Brain pericyte (primary cell): ENCODE measurements around the gene TSHB.

Source experiments
- DNase-seq: peaks from one replicate; pipeline ENCODE4 v3.0.0-alpha.2; 2012; ENCODE audit warnings: low read depth, low spot score

TSHB gene

GRCh38 chr1:115059316-115059715 is 29.7 kb downstream of the TSHB start:
- no peak for DNase-seq

- no peak for DNase-seq
These were observed 30.9 kb downstream of the TSHB start for GRCh38 chr1:115060501-115060900.

GRCh38 chr1:115062542-115063004 is 32.9 kb downstream of the TSHB start:
- no peak for DNase-seq

GRCh38 chr1:115063228-115063901 is 33.7 kb downstream of the TSHB start:
- no peak for DNase-seq

- DNase-seq: no peak
These were observed 34.8 kb downstream of the TSHB start for GRCh38 chr1:115064461-115064860.

DNA sequence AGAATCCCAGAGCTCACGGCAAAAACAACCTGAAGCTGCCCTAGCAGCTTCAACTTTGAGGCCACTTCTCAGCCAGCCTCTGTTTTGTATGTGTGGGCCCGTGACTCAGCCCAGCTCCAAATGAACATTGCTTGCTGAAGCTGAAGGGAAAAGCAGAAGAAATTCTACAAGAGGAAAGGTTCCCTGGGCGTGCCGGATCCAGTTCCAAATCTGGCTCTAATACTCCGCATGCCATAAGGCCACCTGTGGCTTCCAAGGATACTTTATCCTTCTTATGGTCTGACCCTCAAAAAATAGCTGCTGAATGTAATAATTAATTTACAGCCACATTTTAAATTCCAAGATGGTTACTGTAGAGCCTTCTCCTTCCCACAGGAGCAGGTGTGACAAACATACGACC is 35.4 kb downstream of the TSHB start:
- no peak for DNase-seq

DNA sequence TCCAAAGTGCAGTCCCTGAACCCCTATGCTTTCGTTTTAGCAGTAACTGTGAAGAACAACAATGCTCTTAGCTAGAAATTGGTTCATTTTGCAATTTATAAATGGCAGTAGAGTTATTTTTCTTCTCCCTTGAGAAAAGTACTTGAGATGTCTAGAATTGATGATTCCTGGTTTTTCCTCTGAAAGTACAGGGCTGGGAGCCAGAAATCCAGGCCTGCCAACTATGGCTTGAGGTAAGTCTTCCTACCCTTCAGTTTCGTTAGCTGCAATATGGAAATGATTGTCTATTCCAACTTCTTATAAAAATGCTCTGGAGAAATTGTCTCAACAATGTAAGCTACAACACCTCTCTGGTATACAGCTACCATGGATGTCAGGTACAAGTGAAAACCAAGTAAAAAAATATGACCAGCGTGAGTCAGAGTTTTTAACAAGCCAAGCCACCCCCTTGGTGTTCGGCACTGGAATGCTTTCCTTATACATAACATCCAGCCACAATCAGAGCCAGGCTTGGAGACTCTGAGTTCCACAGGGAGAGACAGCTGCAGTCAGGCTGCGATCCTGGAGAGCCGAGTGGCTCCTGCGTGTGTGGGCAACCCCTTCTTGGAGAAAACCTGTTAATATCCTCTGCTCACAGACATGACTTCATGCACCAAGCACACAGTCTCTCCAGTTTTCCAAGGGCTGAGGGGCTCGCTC is 37.7 kb downstream of the TSHB start:
- no peak for DNase-seq

DNA sequence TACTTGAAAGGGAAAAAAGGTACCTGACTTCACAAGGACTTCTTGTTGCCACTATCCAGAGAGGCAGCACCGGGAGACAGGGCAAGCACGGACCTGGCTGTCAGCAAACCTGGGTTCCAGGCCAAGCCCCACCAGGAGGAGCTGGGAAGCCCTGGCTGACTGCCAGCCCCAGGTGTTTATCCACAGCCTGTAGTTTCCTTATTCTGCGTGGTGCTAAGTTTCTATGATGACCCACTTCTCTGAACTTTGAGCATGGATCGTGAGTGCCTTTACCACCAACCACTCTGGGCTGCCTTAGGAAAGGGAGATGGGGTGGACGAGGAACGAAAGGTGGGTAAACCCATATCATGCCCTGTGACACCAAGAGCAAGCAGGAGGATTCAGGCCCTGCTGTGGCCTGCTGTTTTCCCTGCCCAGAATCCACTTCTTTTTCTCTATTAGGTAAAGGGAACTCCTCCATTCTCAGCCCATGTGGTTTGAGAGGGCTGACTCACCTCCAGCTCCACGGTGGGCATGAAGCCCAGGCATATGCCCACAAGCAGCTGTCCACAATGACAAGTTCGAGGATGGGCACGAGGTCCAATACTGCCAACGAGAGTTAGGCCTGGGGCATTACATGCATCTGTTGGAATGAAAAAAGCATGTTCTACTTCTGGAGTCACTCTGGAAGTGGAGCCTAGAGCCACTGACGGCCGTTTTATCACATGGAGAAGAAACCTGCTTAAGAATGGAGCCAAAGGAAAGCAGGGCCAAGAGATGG is 39.4 kb downstream of the TSHB start:
- DNase-seq: no peak

DNA sequence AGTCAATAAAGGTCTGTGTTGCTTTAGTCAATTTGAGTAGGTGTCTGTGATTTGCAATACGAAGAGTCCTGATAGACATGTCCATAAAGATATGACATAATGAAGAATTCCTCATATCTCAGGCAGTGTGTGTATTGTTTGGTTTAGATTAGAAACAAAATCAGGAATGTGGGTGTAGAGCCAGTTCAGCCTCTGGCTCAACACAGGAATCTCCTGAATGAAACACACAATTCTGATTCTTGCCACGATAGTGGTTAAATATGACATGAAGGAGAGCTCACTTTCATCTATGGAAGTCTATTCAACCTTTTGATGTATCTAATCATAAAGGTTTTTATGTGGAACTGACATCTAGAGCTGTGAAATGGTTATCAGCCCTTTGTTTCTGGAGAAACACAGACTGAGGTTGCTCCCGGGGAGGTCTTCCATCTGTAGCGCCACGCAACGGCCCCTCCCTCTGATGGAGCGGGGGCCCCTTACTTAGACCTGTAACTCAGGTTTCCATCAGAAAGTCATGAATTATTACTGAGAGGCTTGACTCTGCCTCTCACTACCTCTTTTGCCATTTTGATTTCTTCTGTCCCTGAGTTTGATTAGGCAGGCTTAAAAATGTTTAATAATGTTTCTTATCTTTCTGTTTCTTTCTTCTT is 40.2 kb downstream of the TSHB start:
- DNase-seq: no peak

- no peak for DNase-seq
These were observed 41.5 kb downstream of the TSHB start for GRCh38 chr1:115071012-115071664.

- DNase-seq: no peak
These were observed 43.9 kb downstream of the TSHB start for GRCh38 chr1:115073298-115074087.

GRCh38 chr1:115074839-115075534 is 45.4 kb downstream of the TSHB start:
- DNase-seq: no peak

DNA sequence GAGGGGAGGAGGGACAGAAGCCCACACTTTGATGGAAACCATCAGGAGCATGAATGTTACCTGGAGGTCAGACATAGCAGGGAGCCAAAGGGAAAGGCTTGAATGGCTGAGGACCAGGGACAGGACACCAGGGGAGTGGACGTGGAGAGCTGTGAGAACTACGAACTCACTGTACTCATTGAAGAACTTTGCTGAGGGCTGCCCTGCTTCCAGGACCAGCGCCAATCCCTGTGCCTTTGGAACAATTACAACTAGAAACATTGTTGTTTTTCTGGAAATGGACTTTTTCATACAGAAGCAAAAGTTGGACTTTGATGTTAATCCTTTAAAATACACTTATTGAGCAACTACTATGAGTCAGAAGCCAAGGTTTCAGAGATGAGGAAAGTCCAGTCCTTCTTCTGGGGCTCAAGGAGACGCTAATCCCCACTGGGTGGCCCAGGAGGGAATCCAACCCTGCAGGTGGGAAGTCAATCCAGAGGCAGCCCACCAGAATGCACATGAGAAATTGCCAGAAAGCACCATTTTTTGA is 46.8 kb downstream of the TSHB start:
- no peak for DNase-seq

DNA sequence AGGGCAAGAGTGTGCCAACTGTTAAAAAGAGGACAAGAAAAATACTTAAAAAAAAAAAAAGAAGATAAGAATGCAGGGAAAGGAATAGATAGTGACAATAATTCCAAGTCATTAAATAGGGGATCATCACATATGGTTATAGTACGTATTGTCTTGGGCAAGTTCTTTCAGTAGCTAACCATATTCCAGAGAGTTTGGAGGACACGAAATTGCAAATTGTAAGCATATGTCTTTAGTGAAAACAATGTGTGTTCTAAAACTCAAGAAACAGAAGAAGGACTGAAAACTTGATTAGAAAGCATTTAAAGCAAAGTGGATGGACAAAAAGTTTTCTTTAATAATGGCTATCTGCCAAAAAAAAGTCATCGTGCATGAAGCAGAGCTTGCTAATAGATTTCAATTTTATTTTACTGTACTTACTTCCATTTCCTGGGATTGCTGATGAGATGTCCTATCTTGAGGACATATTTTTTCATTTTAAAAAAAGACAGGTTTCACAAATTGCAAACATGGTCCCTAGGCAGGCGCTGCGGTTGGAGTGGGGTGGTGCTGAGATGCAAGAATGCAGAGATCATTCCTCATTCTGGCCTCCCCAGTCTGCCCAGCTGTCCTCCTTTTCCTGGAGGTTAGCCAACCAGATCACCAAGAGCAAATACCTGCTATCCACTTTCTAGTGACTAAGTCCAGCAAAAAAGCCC is 47.8 kb downstream of the TSHB start:
- DNase-seq: no peak

DNA sequence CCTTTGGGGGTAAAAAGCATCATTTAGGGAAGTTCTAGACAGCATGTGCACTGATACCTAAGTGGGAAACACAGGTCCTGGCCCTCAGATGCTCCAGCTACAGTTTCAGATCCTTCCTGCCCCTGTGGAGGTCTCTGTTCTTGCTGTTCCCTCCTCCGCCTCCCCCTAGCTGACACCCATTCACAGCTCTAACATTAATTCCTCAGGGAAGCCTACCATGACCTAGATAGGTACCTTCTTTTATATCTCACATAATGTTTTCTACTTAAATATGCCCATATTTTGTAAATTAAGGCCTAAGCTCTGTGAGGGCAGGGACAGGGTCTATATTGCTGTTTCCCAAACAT is 48.3 kb downstream of the TSHB start:
- DNase-seq: no peak

DNA sequence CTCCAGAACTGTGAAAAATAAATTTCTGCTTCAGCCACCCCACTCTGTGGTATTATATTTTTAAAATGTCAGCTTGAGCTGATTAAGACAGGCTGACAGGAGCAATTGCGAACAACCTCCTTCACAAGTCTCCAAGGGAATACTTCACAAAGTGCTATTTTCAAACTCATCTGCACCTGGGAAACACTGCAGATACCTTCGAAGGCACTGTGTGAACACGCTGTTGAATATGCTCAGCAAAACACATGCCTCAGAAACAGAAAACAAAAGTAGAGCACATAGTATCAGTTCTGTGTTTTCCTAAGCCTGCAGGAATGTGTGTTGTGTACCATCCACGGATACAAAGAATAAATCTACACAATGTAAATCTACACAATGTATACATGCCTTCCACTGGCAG is 49.1 kb downstream of the TSHB start:
- DNase-seq: no peak

DNA sequence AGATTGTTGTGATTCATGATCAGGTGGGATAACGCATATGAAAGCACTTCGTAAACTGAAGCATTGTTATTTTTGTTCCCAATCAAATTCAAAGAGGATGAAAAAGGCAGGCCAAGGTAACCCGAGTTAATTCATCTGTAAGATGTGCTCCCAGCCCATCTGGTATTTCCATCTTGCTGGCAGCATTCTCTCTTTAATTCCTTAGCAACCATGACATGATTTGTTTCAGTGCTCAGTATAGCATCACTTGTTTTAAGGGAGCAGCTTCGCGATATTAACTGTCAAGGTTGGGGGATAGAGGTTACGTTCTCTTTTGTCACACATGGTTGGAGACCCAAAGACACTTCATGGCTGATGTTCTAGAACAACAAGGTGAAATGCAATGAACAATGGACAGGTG is 53.3 kb downstream of the TSHB start:
- no peak for DNase-seq
